GM12878 (cell line): ENCODE measurements around the gene PHACTR3. TPM values are rescaled to one million over a fixed set of nuclear protein-coding genes. Genes with fewer than 3 reads are reported as not detected.

ENCODE experiments used
- ATAC-seq: fragments of 200-7000 bp; cut with Tn5 transposase; 3 replicates; pipeline ENCODE4 v1.9.1; 2020; ENCODE audit warnings: mild to moderate bottlenecking, moderate library complexity
- BruUV-seq: library from RNA; stranded (reverse); fragments of 400-500 nt; replicated peaks from 2 replicates; lab custom pipeline; 2021; lab: Mats Ljungman, UMichigan
- CTCF ChIA-PET: fragments of 300-600 bp; sonication (Branson Sonifier 250); formaldehyde crosslinking; extraction: SDS; loops from one replicate; lab custom pipeline; 2021; ENCODE audit warnings: inconsistent platforms; lab: Yijun Ruan, JAX
- POLR2A ChIA-PET: fragments of 350-600 bp; formaldehyde crosslinking; extraction: SDS; loops from one replicate; lab custom pipeline; 2021; ENCODE audit warnings: inconsistent platforms; lab: Charles Lee
- RAD21 ChIA-PET: fragments of 300-600 bp; sonication (Branson Sonifier 250); formaldehyde crosslinking; loops from one replicate; lab custom pipeline; 2023; ENCODE audit warnings: antibody characterized with exemption; ENCODE audit not compliant: unreplicated experiment; lab: Charles Lee
- SMC1A ChIA-PET: fragments of 300-600 bp; sonication (Branson Sonifier 250); formaldehyde crosslinking; loops from one replicate; lab custom pipeline; 2023; ENCODE audit not compliant: unreplicated experiment, uncharacterized antibody; lab: Charles Lee
- DNase-seq: peaks from one replicate; pipeline ENCODE4 v3.0.0-alpha.2; 2011; ENCODE audit warnings: low read depth, low spot score
- FAIRE-seq: peaks from 3 replicates; lab custom pipeline; 2011; peaks lifted over from hg19 to GRCh38; lab: Jason Lieb, UNC
- H2AFZ ChIP-seq: 2 replicates; pipeline ENCODE4 v1.6.0; 2011; ENCODE audit warnings: low read depth, low read length, control low read depth; ENCODE audit not compliant: control insufficient read depth
- H3K27ac ChIP-seq: 2 replicates; pipeline ENCODE4 v1.5.1; 2011; ENCODE audit warnings: control low read depth; ENCODE audit not compliant: control insufficient read depth, insufficient read depth
- H3K27me3 ChIP-seq, 2 experiments: replicated peaks in 1 of 2; 2 replicates each; pipeline versions ENCODE4 v1.6.0 to v1.6.1; 2011; ENCODE audit warnings: low read length in 1 of 2; ENCODE audit not compliant: control insufficient read depth in 2 of 2, insufficient read depth in 2 of 2
- H3K36me3 ChIP-seq, 2 experiments: 2 replicates each; pipeline ENCODE4 v1.5.1; 2011; ENCODE audit warnings: low read length in 1 of 2; ENCODE audit not compliant: control insufficient read depth in 2 of 2, insufficient read depth in 2 of 2
- H3K4me1 ChIP-seq: 2 replicates; pipeline ENCODE4 v1.6.1; 2011; ENCODE audit warnings: mild to moderate bottlenecking, low read length, moderate library complexity, mixed read lengths; ENCODE audit not compliant: control insufficient read depth, insufficient read depth
- H3K4me2 ChIP-seq: 2 replicates; pipeline ENCODE4 v1.6.0; 2011; ENCODE audit warnings: control low read depth; ENCODE audit not compliant: control insufficient read depth, insufficient read depth
- H3K4me3 ChIP-seq: fragments of 200-600 bp; sonication (generic); 2 replicates; pipeline ENCODE4 v1.5.1; 2016
- H3K79me2 ChIP-seq: 2 replicates; pipeline ENCODE4 v1.6.0; 2011; ENCODE audit warnings: low read length; ENCODE audit not compliant: control insufficient read depth, insufficient read depth
- H3K9ac ChIP-seq: 2 replicates; pipeline ENCODE4 v1.8.0; 2011; ENCODE audit warnings: low read length, control low read depth, mixed read lengths; ENCODE audit not compliant: control insufficient read depth, insufficient read depth
- H3K9me3 ChIP-seq: replicated peaks from 3 replicates; pipeline ENCODE4 v1.5.1; 2011; ENCODE audit warnings: mild to moderate bottlenecking, low read length; ENCODE audit not compliant: control insufficient read depth, insufficient read depth
- H4K20me1 ChIP-seq: 2 replicates; pipeline ENCODE4 v1.6.0; 2011; ENCODE audit not compliant: control insufficient read depth, insufficient read depth
- ASH2L ChIP-seq: fragments of 300-600, 200-600 bp; sonication (generic); IDR thresholded peaks from 2 replicates; pipeline ENCODE4 v1.6.1; 2017; ENCODE audit warnings: low read depth, mild to moderate bottlenecking, borderline replicate concordance
- CEBPB ChIP-seq, 2 experiments: fragments of 150-350 bp in 1 of 2; IDR thresholded peaks; 2 replicates each; pipeline ENCODE4 v1.6.1; 2012 to 2014; ENCODE audit warnings: low read depth in 2 of 2, low read length in 2 of 2, borderline replicate concordance in 1 of 2, inconsistent platforms in 1 of 2
- E4F1 ChIP-seq: fragments of 450-650 bp; IDR thresholded peaks from 2 replicates; pipeline ENCODE4 v1.6.1; 2018; ENCODE audit warnings: borderline replicate concordance, mild to moderate bottlenecking; ENCODE audit not compliant: partially characterized antibody
- FOXK2 ChIP-seq: fragments of 450-650 bp; IDR thresholded peaks from 2 replicates; pipeline ENCODE4 v1.6.1; 2017; ENCODE audit warnings: mild to moderate bottlenecking, moderate library complexity
- HDAC2 ChIP-seq: fragments of 200-600 bp; sonication (generic); IDR thresholded peaks from 2 replicates; pipeline ENCODE4 v1.6.1; 2017
- HDGF ChIP-seq: fragments of 450-650 bp; IDR thresholded peaks from 2 replicates; pipeline ENCODE4 v1.6.1; 2016; ENCODE audit warnings: antibody characterized with exemption
- IRF3 ChIP-seq: fragments of 450-650 bp; IDR thresholded peaks from 2 replicates; pipeline ENCODE4 v1.6.1; 2014; ENCODE audit warnings: mild to moderate bottlenecking
- MYC ChIP-seq: IDR thresholded peaks from 2 replicates; pipeline ENCODE4 v1.6.1; 2011; ENCODE audit warnings: mild to moderate bottlenecking, low read length, moderate library complexity, inconsistent platforms; ENCODE audit not compliant: insufficient read depth, insufficient replicate concordance, insufficient read length, severe bottlenecking
- NFXL1 ChIP-seq: fragments of 450-650 bp; IDR thresholded peaks from 2 replicates; pipeline ENCODE4 v1.6.1; 2017; ENCODE audit warnings: antibody characterized with exemption, mild to moderate bottlenecking, borderline replicate concordance
- NFYB ChIP-seq: IDR thresholded peaks from 2 replicates; pipeline ENCODE4 v1.6.1; 2011; ENCODE audit warnings: low read depth, mild to moderate bottlenecking, low read length, improper control_type of control experiment, moderate library complexity; ENCODE audit not compliant: insufficient read depth
- RELB ChIP-seq: fragments of 450-650 bp; IDR thresholded peaks from 2 replicates; pipeline ENCODE4 v1.6.1; 2017; ENCODE audit warnings: low read depth, mild to moderate bottlenecking, moderate library complexity
- YY1 ChIP-seq: IDR thresholded peaks from 2 replicates; pipeline ENCODE4 v1.6.1; 2011; ENCODE audit warnings: low read depth, mild to moderate bottlenecking, low read length
- ZBTB11 ChIP-seq: fragments of 450-650 bp; formaldehyde crosslinking; IDR thresholded peaks from 2 replicates; pipeline ENCODE4 v1.5.0; 2022; ENCODE audit warnings: mild to moderate bottlenecking, missing genetic modification characterization
- WGBS: methylation state at CpG from one replicate; pipeline ENCODE4 v1.1.6; 2016; ENCODE audit warnings: low lambda C conversion rate; ENCODE audit not compliant: insufficient replicate concordance, insufficient coverage; ENCODE audit errors: missing lambda C conversion rate; 5-methylcytosine and 5-hydroxymethylcytosine counted together
- in situ Hi-C: fragments of 300-500 bp; cut with MboI; formaldehyde crosslinking; loops from 9 replicates; pipeline ENCODE4 v1.14.3; 2018; ENCODE audit warnings: mixed read lengths
- intact Hi-C: fragments of 100-400 bp; cut with micrococcal nuclease; formaldehyde crosslinking; loops from one replicate; pipeline ENCODE4 v1.14.2; 2022; ENCODE audit not compliant: unreplicated experiment
- polyA plus RNA-seq, 11 experiments: library from polyadenylated mRNA; depleted of rRNA in 4 of 11; unstranded in 6 of 11; stranded (reverse) in 5 of 11; fragments of >200 nt; fragmentation: Nextera tagmentation in 4 of 11; fragmentation: Illumina TruSeq in 1 of 11; extraction: Ambion mirVana in 4 of 11; extraction: Trizol in 1 of 11; gene quantifications; 1 replicate in 1 of 11; 2 replicates in 10 of 11; pipeline versions ENCODE4 v1.2.1 to v1.2.3, GENCODE V29; 2011 to 2016; ENCODE audit warnings: inconsistent platforms in 2 of 11, missing spikeins in 2 of 11, low read depth in 1 of 11
- total RNA-seq, 4 experiments: library from RNA; depleted of rRNA in 3 of 4; stranded (reverse); fragments of >200 nt in 3 of 4; fragmentation: Illumina TruSeq in 1 of 4; extraction: Trizol in 1 of 4; gene quantifications; 2 replicates each; pipeline versions ENCODE4 v1.2.1 to v1.2.3, GENCODE V29; 2013 to 2021

Gene PHACTR3
- total and polyA plus RNA-seq, 10 of the 15 experiments (the other 5 are each of a cell fraction or from before 2014, with no cell fraction given), result 0.17 to 2.7 (median 0.27) TPM; not detected in 1

- ATAC-seq (no peak), FAIRE-seq (no peak), DNase-seq (no peak)
- CTCF ChIA-PET, result interaction anchor here (1.4 to 10.5 kb wide), 2 partner anchors 11 to 57 kb away, joined by 5 to 70 read pairs; no protein-coding TSS in a partner anchor
- H3K27ac ChIP-seq, result no peak overlapping the region
- H3K79me2 ChIP-seq, result no peaks in the 10 kb centered on the region
- no peak overlapping the region for H3K4me2 ChIP-seq
- RAD21 ChIA-PET, result interaction anchor here (0.6 kb wide), 1 partner anchor 24 kb away, joined by 3 read pairs; no protein-coding TSS in a partner anchor
- intact Hi-C loops (no loop called here), in situ Hi-C loops (no loop called here)
- H3K27me3 ChIP-seq, result no peaks in the 10 kb centered on the region
- peaks cover 9% of the 10 kb centered on the region; the same call in 1 of the 2 replicates for H3K4me1 ChIP-seq
- WGBS, result 65% methylated on average over 5 of the region's 5 CpGs
- SMC1A ChIA-PET, result interaction anchor here (3.0 to 6.6 kb wide), 2 partner anchors 11 to 56 kb away, joined by 10 to 56 read pairs; no protein-coding TSS in a partner anchor
- H3K36me3 ChIP-seq, result no peaks in the 10 kb centered on the region
- H3K9ac ChIP-seq, result no peak overlapping the region
- no peak overlapping the region for H3K4me3 ChIP-seq
- no TSS peak for BruUV-seq
- POLR2A ChIA-PET, result no interaction called here
- H3K9me3 ChIP-seq, result no peaks in the 10 kb centered on the region
- H4K20me1 ChIP-seq, result no peaks in the 10 kb centered on the region
- H2AFZ ChIP-seq, result no peak overlapping the region
- TF ChIP-seq ASH2L, result no peak
- TF ChIP-seq HDGF, result no peak
- no peak for TF ChIP-seq RELB
- TF ChIP-seq YY1, result no peak
- TF ChIP-seq IRF3, result no peak
- no peak for TF ChIP-seq HDAC2
- no peak for TF ChIP-seq ZBTB11 (CRISPR knock-in tag)
- no peak for TF ChIP-seq NFXL1
- TF ChIP-seq CEBPB (IDR thresholded peaks at IDR 0.05; ENCODE audit: borderline replicate concordance in 1 of 2, low read depth in 2 of 2, low read length in 2 of 2), result no peak
- no peak for TF ChIP-seq E4F1
- no peak for TF ChIP-seq MYC
- TF ChIP-seq FOXK2, result no peak
- TF ChIP-seq NFYB, result no peak
Measured at GRCh38 chr20:59839400-59839799, 235.1 kb downstream of the PHACTR3 start.
